GM12875 (cell line): ENCODE results near the gene SMIM3.

ENCODE experiments used
- H3K4me3 ChIP-seq: one replicate; pipeline ENCODE4 v1.5.1; 2011; ENCODE audit warnings: low read depth, low read length, control low read depth
- TF ChIP-seq, protein P1 (sequence below): IDR thresholded peaks from 2 replicates; pipeline ENCODE4 v1.5.1; 2011; ENCODE audit warnings: low read depth, mild to moderate bottlenecking, control low read depth, inconsistent platforms, low read length, moderate library complexity, borderline replicate concordance; ENCODE audit not compliant: insufficient read depth

The SMIM3 gene

DNA sequence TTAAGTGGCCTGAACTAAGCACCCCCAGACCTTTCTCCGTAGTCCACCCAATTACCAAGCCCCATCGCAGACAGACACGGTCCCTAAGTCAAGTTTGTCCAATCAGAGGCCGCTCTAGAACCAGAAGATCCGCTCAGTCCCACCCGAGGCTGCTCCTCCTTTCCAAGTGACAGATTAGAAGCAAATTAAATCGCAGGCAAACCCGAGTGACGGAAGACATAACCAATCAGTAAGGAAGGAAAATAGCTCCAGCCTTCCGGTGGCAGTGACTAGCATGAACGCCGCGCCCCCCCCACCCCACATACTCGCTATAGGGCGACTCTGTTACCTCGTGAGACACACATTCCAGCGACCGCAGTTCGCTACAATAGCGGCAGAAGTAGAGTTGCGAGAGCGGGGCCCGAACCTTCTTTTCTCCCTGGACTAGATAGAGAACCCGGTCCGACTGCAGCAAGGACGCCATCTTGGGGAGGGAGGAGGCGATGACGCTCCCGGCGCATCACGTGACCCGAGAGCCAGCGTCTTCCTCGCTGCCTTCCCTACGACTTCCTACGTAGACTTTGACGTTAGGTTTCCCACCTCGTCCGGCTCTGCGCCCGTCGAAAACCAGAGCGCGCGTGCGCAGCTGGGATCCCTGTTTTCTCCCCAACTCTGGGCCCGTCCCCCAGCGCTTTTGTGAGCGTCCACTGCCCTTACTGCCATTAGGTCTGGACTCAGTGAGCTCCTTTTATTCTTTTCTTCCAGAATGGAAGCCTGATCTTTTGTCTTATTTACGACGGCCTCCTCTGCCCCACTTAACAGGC is 19.8 kb upstream of the SMIM3 start, which contains the start of gene DCTN4:
Gene DCTN4, minus strand, starts transcription at position 487 of the 803 bp plus-strand sequence. Its CDS starts 24 bp downstream, at position 463.
- TF ChIP-seq, protein P1, sequence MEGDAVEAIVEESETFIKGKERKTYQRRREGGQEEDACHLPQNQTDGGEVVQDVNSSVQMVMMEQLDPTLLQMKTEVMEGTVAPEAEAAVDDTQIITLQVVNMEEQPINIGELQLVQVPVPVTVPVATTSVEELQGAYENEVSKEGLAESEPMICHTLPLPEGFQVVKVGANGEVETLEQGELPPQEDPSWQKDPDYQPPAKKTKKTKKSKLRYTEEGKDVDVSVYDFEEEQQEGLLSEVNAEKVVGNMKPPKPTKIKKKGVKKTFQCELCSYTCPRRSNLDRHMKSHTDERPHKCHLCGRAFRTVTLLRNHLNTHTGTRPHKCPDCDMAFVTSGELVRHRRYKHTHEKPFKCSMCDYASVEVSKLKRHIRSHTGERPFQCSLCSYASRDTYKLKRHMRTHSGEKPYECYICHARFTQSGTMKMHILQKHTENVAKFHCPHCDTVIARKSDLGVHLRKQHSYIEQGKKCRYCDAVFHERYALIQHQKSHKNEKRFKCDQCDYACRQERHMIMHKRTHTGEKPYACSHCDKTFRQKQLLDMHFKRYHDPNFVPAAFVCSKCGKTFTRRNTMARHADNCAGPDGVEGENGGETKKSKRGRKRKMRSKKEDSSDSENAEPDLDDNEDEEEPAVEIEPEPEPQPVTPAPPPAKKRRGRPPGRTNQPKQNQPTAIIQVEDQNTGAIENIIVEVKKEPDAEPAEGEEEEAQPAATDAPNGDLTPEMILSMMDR, result no peak

DNA sequence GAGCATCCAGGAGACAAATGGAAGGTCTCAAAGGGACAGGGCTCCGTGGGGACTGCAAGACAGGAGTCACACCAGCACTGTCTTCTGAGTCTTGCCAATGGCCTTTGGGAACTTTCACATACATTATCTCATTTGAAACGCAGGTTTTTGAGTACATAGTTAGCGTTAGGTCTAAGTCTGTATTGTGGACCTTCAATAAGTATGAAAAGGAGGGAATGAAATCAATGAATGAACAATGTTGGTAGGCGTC is 19.3 kb upstream of the SMIM3 start:
- TF ChIP-seq, protein P1, result no peak
- peak overlapping the region; percentile 91 for H3K4me3 ChIP-seq

More for the DNA sequence above, 19.8 kb upstream of the SMIM3 start, which contains the start of gene DCTN4:
- peak within 1 kb of the TSS; percentile 91 for H3K4me3 ChIP-seq

DNA sequence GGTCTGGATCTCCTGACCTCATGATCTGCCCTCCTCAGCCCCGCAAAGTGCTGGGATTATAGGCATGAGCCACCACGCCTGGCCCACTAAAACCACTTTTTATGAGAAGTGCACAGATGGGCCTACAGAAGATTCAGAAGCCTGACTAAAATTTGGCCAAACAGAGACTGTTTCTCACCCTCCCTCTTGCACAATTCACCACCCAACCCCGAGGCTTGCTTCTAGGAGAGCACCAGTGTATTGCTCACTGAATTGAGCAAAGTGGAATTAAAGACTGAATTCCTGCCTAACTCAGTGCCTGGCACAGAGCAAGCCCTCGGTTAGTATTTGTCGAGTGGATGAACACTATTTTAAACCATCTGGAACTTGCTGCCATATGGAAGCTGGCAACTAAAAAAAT is 16.3 kb upstream of the SMIM3 start:
- H3K4me3 ChIP-seq, result no peak overlapping the region
- TF ChIP-seq, protein P1, result no peak

DNA sequence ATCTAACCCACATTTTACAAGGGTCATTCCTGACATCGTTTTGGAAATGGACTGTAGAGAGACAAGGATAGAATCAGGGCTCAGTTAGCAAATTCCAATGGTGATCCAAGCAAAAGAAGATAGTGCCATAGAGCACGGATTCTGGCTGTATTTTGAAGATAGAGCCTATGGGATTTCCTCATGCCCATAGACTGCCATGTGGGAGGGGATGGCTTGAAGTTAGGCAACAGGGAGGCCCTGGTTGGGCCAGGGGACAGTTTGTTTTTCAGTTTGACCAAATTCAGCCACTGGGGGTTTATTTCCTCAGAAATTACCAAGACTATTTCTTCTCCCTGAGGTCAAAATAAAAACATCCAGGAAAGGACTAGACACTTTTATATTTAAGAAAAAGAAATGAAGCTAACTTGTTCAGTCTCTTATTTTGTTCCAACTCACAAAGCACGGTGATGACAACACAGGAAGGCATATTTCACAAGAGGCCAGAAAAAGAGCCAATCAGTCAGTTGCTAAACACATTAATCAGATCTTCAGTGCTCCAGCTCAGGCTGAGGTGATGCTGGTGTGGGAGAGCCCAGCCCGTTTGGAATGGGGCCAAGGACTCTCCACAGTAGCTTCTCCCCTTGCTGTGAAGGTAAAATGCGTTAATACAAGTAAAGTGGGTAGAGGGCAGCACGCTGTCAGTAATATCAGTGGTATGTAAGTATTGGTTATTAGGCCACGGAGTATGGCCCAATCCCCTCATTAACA is 15.4 kb upstream of the SMIM3 start:
- no peak overlapping the region for H3K4me3 ChIP-seq
- TF ChIP-seq, protein P1, result no peak

DNA sequence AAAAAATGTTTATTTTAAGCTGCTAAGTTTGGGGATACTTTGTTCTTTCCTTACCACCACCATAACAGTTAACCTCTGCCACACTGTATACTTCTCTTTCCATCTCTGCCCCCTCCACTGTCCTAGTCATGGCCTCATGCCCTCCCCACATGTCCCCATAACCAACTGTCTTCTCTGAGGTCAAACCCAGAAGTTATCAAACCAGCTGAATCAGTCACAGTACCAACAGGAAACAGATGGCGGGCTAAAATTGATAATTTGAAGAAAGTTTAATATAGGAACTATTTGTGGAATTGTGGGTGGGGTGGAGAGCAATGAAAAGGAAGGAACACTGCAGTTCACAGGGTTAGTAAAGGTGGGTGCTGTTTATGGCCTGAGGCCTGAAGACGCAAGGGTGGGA is 14.0 kb upstream of the SMIM3 start:
- TF ChIP-seq, protein P1, result no peak

DNA sequence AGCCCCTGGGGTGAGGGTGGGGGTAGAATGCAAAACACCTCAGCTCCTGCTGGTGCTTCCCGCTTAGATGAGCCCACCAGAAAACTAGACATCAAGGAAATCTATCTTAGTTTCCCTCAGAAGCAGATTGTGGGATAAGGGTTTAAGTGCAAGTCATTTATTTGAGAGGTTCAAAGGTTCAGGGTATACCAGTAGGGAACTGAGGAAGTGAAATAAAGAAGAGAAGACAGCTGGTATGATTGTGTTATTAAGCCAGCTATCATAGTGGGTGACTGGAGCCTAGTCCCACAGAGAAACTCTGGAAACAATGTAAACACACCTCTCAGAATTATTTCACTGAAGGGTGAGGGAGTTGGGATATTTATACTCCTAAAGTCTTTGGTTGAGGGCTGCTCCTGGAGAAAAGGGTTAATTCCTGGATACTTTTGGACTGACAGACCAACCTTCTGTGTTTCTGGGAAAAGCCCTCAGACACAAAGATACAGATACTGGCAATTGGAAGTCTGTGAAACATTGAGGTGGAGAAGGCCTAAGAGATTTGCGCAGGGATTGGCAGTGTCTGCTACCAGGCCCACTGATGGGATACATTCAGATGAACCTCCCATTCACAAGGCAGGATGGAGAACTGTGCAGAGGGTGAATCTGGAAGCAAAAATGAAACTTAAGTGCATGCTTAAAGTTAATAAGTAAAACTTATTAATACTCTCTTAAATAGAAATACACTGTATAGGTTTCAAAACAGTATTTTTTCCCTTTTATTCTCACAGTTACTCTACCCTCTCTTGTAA is 13.4 kb upstream of the SMIM3 start:
- H3K4me3 ChIP-seq, result no peak overlapping the region
- TF ChIP-seq, protein P1, result no peak

More for the DNA sequence above, 14.0 kb upstream of the SMIM3 start:
- H3K4me3 ChIP-seq, result no peak overlapping the region

DNA sequence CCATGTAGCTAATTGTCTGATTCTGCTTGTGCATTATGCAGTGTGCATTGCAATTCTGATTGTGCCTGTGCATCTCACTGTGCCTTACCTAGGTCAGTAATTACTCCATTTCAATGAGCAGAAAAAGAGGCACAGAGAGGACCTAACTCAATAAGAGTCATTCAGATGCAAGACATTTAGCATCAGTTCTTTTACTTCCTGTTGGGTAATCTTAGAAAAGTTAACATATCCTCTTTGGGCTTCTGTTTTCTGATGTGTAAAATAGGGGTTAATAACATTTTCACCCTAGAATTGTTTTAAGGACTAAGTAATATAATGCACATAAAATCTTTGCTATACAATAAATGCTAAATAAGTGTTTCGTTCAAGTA is 12.8 kb upstream of the SMIM3 start:
- H3K4me3 ChIP-seq, result no peak overlapping the region
- TF ChIP-seq, protein P1, result no peak
